Hematopoietic multipotent progenitor cell treated with erythropoietin and hydrocortisone succinate and interleukin-3 and kit ligand, for 4 days (in vitro differentiated cells): ENCODE data around the gene S1PR3.

Source experiments
- DNase-seq: peaks from one replicate; pipeline ENCODE4 v3.0.0-alpha.2; 2015

Gene S1PR3

DNA sequence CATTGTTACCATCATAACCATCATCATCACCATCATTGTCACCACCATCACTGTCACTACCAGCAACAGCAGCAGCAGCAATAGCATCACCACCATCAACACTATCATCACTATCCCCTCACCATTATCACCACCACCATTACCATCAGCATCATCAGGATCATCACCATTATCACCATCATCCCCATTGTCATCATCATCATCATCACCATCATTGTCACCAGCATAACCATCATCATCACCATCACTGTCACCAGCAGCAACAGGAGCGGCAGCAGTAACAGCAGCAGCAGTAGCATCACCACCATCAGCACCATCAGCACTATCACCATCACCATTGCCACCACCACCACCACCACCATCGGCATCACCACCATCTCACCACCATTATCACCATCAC, 48.4 kb downstream of the S1PR3 start:
- DNase-seq, result no peak

GRCh38 chr9:89042984-89043383, 51.7 kb downstream of the S1PR3 start:
- no peak for DNase-seq

DNA sequence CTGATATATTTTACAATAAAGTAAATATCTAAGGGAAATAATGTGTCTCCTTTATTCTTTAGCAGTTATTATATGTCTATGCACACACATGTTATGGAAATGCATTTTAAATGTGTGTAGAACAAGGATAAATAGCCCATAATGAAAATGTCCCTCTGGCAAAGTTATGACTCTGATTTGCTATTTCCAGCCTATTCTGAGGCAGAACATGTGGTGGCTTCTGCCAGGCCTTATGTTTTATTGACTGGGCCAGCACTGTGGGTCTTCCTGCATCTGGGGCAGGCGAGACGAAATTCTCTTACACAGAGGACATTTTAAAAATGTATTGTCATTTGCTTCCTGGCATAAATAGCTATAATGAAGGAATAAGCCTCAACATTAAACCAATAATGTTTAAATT, 52.8 kb downstream of the S1PR3 start:
- DNase-seq, result no peak

DNA sequence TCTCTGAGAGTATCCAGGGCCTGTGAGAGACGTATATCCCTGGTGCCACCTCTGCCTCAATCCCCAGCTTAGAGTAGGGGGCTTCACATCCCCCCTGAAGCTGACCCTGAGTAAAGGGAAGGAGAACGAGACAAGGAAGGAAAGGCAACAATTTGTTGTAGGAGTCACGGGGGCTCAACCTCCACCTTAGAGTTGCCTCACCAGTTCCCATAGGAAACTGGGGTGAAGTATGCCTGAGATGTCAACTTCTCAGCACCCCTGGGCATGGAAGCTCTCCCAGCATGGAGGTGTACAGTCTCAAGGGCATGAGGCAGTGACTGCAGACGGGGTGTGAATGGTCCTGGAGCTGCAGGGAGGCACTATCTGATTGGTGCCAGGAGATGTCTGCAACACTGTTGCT, 53.6 kb downstream of the S1PR3 start:
- no peak for DNase-seq

GRCh38 chr9:89046832-89047231, 55.6 kb downstream of the S1PR3 start:
- DNase-seq, result no peak

DNA sequence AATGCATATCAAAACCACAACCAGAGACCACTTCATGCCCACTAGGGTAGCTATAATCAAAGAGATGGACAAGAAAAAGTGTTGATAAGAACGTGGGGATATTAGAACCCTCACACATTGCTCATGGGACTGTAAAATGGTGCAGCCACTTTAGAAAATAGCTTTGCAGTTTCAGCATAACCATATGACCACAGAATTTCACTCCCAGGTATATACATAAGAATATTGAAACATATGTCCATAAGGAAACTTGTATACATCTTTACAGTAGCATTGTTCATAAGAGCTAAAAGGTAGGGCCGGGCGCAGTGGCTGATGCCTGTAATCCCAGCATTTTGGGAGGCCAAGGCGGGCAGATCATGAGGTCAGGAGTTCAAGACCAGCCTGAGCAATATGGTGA, 56.4 kb downstream of the S1PR3 start:
- DNase-seq, result no peak

DNA sequence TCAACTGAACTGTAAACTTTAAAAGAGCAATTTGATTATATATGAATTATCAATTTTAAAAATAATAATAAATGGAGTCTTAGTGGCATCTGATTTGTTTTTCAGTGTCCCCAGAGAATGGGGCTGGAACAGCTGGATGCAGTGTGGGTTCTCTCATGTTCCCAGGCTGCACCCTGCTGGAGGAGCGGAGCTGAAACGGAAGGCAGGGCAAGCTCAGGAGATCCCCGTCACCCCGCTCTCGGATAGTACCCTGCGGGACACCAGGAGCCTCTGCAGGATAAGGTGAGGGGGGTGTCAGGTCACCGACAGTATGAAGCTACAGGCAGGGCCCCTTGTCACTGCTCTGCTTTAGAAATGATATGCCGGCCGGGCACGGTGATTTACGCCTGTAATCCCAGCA, 57.3 kb downstream of the S1PR3 start:
- DNase-seq, result no peak

DNA sequence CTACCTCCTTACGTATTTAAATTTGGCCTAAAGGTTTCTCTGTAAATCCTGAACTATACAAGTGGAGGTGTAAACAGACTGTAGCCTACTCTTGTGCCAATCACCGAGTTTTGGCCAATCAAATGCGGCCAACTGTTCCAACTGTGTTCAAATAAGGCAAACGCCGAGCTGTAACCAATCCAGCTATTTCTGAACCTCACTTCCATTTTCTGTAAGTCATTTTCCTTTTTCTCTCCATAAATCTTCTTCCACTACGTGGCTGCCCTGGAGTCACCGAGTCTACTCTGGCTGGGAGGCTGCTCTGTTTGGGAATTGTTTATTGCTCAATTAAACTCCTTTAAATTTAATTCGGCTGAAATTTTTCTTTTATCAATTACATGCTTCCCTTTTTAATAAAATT, 58.4 kb downstream of the S1PR3 start:
- DNase-seq, result no peak

DNA sequence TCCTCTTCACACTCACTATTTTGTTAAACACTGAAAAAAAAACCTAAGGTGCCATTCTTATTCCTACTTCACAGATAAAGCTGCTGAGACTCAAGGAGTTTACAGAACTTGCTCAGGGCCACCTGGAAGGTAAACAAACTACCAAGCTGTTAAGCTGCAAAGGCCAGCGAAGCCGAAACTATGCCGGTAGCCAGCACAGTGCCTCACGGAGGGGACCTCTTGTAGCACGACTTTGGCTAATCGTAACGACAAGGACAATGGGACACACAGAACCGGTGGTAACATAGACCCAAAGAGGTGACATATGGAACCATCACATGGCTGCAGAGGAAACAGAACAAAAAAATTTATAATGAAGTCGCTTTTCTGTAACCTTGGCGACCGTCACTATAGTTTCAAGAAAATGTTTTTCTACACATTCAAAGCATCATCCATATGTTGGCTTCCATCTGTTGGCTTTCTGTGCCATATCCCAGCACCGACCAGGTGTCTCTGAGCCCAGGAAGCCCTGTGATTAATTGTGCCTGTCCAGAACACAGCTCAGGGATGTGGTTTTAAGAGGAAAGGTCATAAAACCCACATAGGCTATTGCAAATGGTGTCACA, 60.3 kb downstream of the S1PR3 start:
- no peak for DNase-seq

- DNase-seq, result peak; percentile 89
These were observed 61.3 kb downstream of the S1PR3 start for GRCh38 chr9:89052470-89053097.

GRCh38 chr9:89053301-89053700, 62.0 kb downstream of the S1PR3 start:
- no peak for DNase-seq
